Keratinocyte (primary cell): ENCODE data around the gene ZNF562. TPM values are rescaled to one million over a fixed set of nuclear protein-coding genes. Genes with fewer than 3 reads are reported as not detected.

ENCODE experiments used
- DNase-seq: peaks from one replicate; pipeline ENCODE4 v3.0.0-alpha.2; 2011; ENCODE audit warnings: low read depth, missing footprints, low spot score
- FAIRE-seq: peaks from 2 replicates; lab custom pipeline; 2011; peaks lifted over from hg19 to GRCh38; lab: Jason Lieb, UNC
- H2AFZ ChIP-seq: 2 replicates; pipeline ENCODE4 v1.6.0; 2012; ENCODE audit warnings: low read length, control low read depth, inconsistent platforms; ENCODE audit not compliant: control insufficient read depth
- H3K27ac ChIP-seq: 2 replicates; pipeline ENCODE4 v1.5.1; 2011; ENCODE audit warnings: low read length; ENCODE audit not compliant: control insufficient read depth, insufficient read depth
- H3K27me3 ChIP-seq: 3 replicates; pipeline ENCODE4 v1.6.0; 2011; ENCODE audit warnings: low read length; ENCODE audit not compliant: control insufficient read depth, insufficient read depth; ENCODE audit errors: extremely low read depth
- H3K36me3 ChIP-seq, 2 experiments: 2 replicates in 1 of 2; 3 replicates in 1 of 2; pipeline ENCODE4 v1.5.1; 2011; ENCODE audit warnings: low read length in 2 of 2, mild to moderate bottlenecking in 1 of 2; ENCODE audit not compliant: control insufficient read depth in 2 of 2, insufficient read depth in 2 of 2; ENCODE audit errors: extremely low read depth in 1 of 2
- H3K4me1 ChIP-seq: 3 replicates; pipeline ENCODE4 v1.5.1; 2011; ENCODE audit warnings: low read length; ENCODE audit not compliant: control insufficient read depth, insufficient read depth; ENCODE audit errors: extremely low read depth
- H3K4me2 ChIP-seq: 3 replicates; pipeline ENCODE4 v1.6.0; 2011; ENCODE audit warnings: low read depth, low read length; ENCODE audit not compliant: control insufficient read depth, insufficient read depth; ENCODE audit errors: extremely low read depth
- H3K4me3 ChIP-seq, 3 experiments: fragments of 200-600 bp in 1 of 3; sonication (generic) in 1 of 3; 2 replicates in 2 of 3; 3 replicates in 1 of 3; pipeline ENCODE4 v1.5.1; 2011 to 2016; ENCODE audit warnings: low read length in 3 of 3, mild to moderate bottlenecking in 3 of 3, control low read depth in 2 of 3, inconsistent platforms in 1 of 3, low read depth in 1 of 3, mixed read lengths in 1 of 3, mixed run types in 1 of 3, moderate library complexity in 1 of 3; ENCODE audit not compliant: control insufficient read depth in 2 of 3, insufficient read depth in 2 of 3; ENCODE audit errors: extremely low read depth in 1 of 3
- H3K79me2 ChIP-seq: 2 replicates; pipeline ENCODE4 v1.6.0; 2012; ENCODE audit warnings: low read length; ENCODE audit not compliant: control insufficient read depth, insufficient read depth
- H3K9ac ChIP-seq: 3 replicates; pipeline ENCODE4 v1.6.0; 2011; ENCODE audit warnings: low read length; ENCODE audit not compliant: control insufficient read depth, insufficient read depth; ENCODE audit errors: extremely low read depth
- H3K9me1 ChIP-seq: 3 replicates; pipeline ENCODE4 v1.6.0; 2011; ENCODE audit warnings: low read length; ENCODE audit not compliant: control insufficient read depth, insufficient read depth; ENCODE audit errors: extremely low read depth
- H3K9me3 ChIP-seq: 2 replicates; pipeline ENCODE4 v1.5.1; 2012; ENCODE audit warnings: low read depth, low read length; ENCODE audit not compliant: control insufficient read depth
- H4K20me1 ChIP-seq: 3 replicates; pipeline ENCODE4 v1.6.0; 2011; ENCODE audit warnings: low read length; ENCODE audit not compliant: control insufficient read depth, insufficient read depth; ENCODE audit errors: extremely low read depth
- EZH2 ChIP-seq: IDR thresholded peaks from one replicate; pipeline ENCODE4 v1.6.1; 2012; ENCODE audit warnings: inconsistent platforms, mild to moderate bottlenecking, low read length, moderate library complexity
- dilution Hi-C: fragments of 300-500 bp; cut with MboI; formaldehyde crosslinking; loops from one replicate; pipeline ENCODE4 v1.7.0; 2020; ENCODE audit warnings: low sequenced_read_pairs; ENCODE audit not compliant: extremely low pct_ligation_motif_present
- polyA minus RNA-seq, 3 experiments: library from RNA; depleted of rRNA, polyadenylated mRNA; stranded (reverse); fragments of >200 nt; gene quantifications; 1 replicate in 1 of 3; 2 replicates in 1 of 3; 3 replicates in 1 of 3; pipeline ENCODE4 v1.2.3, GENCODE V29; 2011
- polyA plus RNA-seq, 5 experiments: library from polyadenylated mRNA; depleted of rRNA in 3 of 5; stranded (reverse) in 3 of 5; stranded (forward) in 1 of 5; unstranded in 1 of 5; fragments of >200 nt; gene quantifications; 1 replicate in 1 of 5; 2 replicates in 3 of 5; 3 replicates in 1 of 5; pipeline versions ENCODE4 v1.2.1 to v1.2.3, GENCODE V29; 2011 to 2012; ENCODE audit warnings: missing spikeins in 2 of 5, low read depth in 1 of 5, low replicate concordance in 1 of 5
- TF ChIP-seq, protein P1 (sequence below), 3 experiments: IDR thresholded peaks in 1 of 3; conservative IDR thresholded peaks in 1 of 3; optimal IDR thresholded peaks in 1 of 3; 2 replicates in 2 of 3; 3 replicates in 1 of 3; pipeline versions ENCODE3 to v1.5.1; 2011; ENCODE audit warnings: low read length in 3 of 3, mild to moderate bottlenecking in 3 of 3, moderate library complexity in 2 of 3, control low read depth in 1 of 3, inconsistent platforms in 1 of 3; ENCODE audit not compliant: insufficient read depth in 2 of 3; ENCODE audit errors: extremely low read depth in 1 of 3

The ZNF562 gene
- polyA plus RNA-seq (13.3 to 21.1 TPM (median 18.6 TPM) in 3 replicates), polyA minus RNA-seq (28.4 to 65.9 TPM (median 52.1 TPM) in 3 replicates)
- 10.0 TPM for polyA plus RNA-seq (2011; ENCODE audit: low read depth)
- 5.9 and 14.9 TPM in 2 replicates for polyA plus RNA-seq (2011; cell fraction: cytosol; rRNA removed)
- 23.2 and 26.7 TPM in 2 replicates for polyA plus RNA-seq (2011; cell fraction: nucleus; rRNA removed)
- polyA plus RNA-seq (2012; ENCODE audit: low replicate concordance), result 12.4 and 17.8 TPM in 2 replicates
- polyA minus RNA-seq (2011; cell fraction: cytosol; rRNA and poly(A)+ RNA removed), result 35.1 TPM
- 40.9 and 69.0 TPM in 2 replicates for polyA minus RNA-seq (2011; cell fraction: nucleus; rRNA and poly(A)+ RNA removed)

GRCh38 chr19:9674663-9675357 lies at the start of gene ZNF562:
ZNF562 (minus strand) TSS chr19:9675100; CDS start chr19:9660744, 14,356 bp downstream.
- H3K36me3 ChIP-seq, result peaks cover 5 to 13% of the 10 kb centered on the region in 2 experiments
- peak within 1 kb of the TSS; percentile 93 for H2AFZ ChIP-seq
- peaks cover 41% of the 10 kb centered on the region for H3K79me2 ChIP-seq
- TF ChIP-seq, protein P1, sequence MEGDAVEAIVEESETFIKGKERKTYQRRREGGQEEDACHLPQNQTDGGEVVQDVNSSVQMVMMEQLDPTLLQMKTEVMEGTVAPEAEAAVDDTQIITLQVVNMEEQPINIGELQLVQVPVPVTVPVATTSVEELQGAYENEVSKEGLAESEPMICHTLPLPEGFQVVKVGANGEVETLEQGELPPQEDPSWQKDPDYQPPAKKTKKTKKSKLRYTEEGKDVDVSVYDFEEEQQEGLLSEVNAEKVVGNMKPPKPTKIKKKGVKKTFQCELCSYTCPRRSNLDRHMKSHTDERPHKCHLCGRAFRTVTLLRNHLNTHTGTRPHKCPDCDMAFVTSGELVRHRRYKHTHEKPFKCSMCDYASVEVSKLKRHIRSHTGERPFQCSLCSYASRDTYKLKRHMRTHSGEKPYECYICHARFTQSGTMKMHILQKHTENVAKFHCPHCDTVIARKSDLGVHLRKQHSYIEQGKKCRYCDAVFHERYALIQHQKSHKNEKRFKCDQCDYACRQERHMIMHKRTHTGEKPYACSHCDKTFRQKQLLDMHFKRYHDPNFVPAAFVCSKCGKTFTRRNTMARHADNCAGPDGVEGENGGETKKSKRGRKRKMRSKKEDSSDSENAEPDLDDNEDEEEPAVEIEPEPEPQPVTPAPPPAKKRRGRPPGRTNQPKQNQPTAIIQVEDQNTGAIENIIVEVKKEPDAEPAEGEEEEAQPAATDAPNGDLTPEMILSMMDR (optimal IDR thresholded peaks at IDR 0.05 in 1 of 3, IDR thresholded peaks at IDR 0.05 in 1 of 3, conservative IDR thresholded peaks at IDR 0.05 in 1 of 3; ENCODE audit: extremely low read depth in 1 of 3, insufficient read depth in 2 of 3, low read length in 3 of 3), result no peak
- no peak for TF ChIP-seq EZH2
- FAIRE-seq, result peak; percentile 29
- dilution Hi-C loops, result no loop called here
- H3K27ac ChIP-seq, result peak within 1 kb of the TSS; percentile 94
- peak within 1 kb of the TSS; percentile 89 for H3K9ac ChIP-seq
- H3K9me3 ChIP-seq, result peaks cover 17% of the 10 kb centered on the region
- no peaks in the 10 kb centered on the region for H4K20me1 ChIP-seq
- peak within 1 kb of the TSS; percentile 55 to 84 (median 82) for H3K4me3 ChIP-seq
- no peaks in the 10 kb centered on the region for H3K9me1 ChIP-seq
- peak within 1 kb of the TSS; percentile 74 for H3K4me2 ChIP-seq
- H3K27me3 ChIP-seq, result no peaks in the 10 kb centered on the region
- no peaks in the 10 kb centered on the region for H3K4me1 ChIP-seq
- peak; percentile 33 for DNase-seq

DNA sequence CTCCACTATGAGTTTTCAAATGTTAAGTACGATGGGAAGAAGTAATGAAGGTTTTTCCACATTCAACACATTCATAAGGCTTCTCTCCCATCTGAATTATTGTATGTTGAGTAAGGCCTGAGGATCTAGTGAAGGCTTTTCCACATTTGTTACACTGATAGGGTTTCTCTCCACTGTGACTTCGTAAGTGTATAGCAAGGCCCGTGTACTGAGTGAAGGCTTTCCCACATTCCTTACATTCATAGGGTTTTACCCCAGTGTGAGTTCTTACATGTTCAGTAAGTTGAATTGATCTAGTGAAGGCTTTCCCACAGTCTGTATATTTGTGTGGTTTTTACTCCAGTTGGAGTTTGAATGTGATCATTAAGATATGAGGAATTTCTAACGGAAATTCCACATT lies 49.3 kb upstream of the ZNF562 start:
- Histone ChIP-seq H3K36me3 (no peaks in the 10 kb centered on the region), H3K9ac (no peak overlapping the region), H3K9me1 (no peaks in the 10 kb centered on the region), H3K9me3 (peaks cover 2% of the 10 kb centered on the region), H4K20me1 (no peaks in the 10 kb centered on the region), H3K4me1 (peaks cover 7% of the 10 kb centered on the region), H3K4me2 (no peak overlapping the region), H3K79me2 (no peaks in the 10 kb centered on the region), H3K4me3 (no peak overlapping the region), H2AFZ (no peak overlapping the region), H3K27ac (no peak overlapping the region), H3K27me3 (no peaks in the 10 kb centered on the region)
- TF ChIP-seq EZH2, result no peak
- TF ChIP-seq, protein P1 (optimal IDR thresholded peaks at IDR 0.05 in 1 of 3, IDR thresholded peaks at IDR 0.05 in 1 of 3, conservative IDR thresholded peaks at IDR 0.05 in 1 of 3; ENCODE audit: extremely low read depth in 1 of 3, insufficient read depth in 2 of 3, low read length in 3 of 3), result no peak
- FAIRE-seq (no peak), DNase-seq (no peak)
- dilution Hi-C loops, result no loop called here
